WTC11 (cell line): ENCODE measurements around the gene NCKAP5. TPM values are rescaled to one million over a fixed set of nuclear protein-coding genes. Genes with fewer than 3 reads are reported as not detected.

ENCODE experiments used
- ATAC-seq: fragments of 200-7000 bp; cut with Tn5 transposase; 2 replicates; pipeline ENCODE4 v1.10.0; 2021; ENCODE audit warnings: mild to moderate bottlenecking, moderate library complexity
- CTCF ChIA-PET: fragments of 300-600 bp; sonication (Branson Sonifier 250); formaldehyde crosslinking; loops from one replicate; lab custom pipeline; 2021; ENCODE audit warnings: antibody characterized with exemption; lab: Charles Lee
- POLR2A ChIA-PET: fragments of 350-600 bp; sonication (Branson Sonifier 250); formaldehyde crosslinking; loops from one replicate; lab custom pipeline; 2021; ENCODE audit warnings: antibody characterized with exemption; lab: Charles Lee
- DNase-seq: peaks from one replicate; pipeline ENCODE4 v3.0.0; 2021; ENCODE audit warnings: low spot score
- H3K27ac Mint-ChIP-seq: 2 replicates; pipeline ENCODE4 v1.8.0; 2021; ENCODE audit warnings: mixed read lengths
- H3K27me3 Mint-ChIP-seq: 2 replicates; pipeline ENCODE4 v1.8.0; 2021; ENCODE audit warnings: low read depth, mild to moderate bottlenecking, moderate library complexity, mixed read lengths
- H3K36me3 Mint-ChIP-seq: 2 replicates; pipeline ENCODE4 v1.8.0; 2021; ENCODE audit warnings: mixed read lengths
- H3K4me1 Mint-ChIP-seq: 2 replicates; pipeline ENCODE4 v1.8.0; 2022; ENCODE audit warnings: mixed read lengths
- H3K4me3 Mint-ChIP-seq: 2 replicates; pipeline ENCODE4 v1.8.0; 2021; ENCODE audit warnings: mild to moderate bottlenecking, moderate library complexity, mixed read lengths
- H3K9me3 Mint-ChIP-seq: 2 replicates; pipeline ENCODE4 v1.8.0; 2021; ENCODE audit warnings: mixed read lengths
- FOXK1 ChIP-seq: sonication (generic); formaldehyde crosslinking; IDR thresholded peaks from 2 replicates; pipeline ENCODE4 v1.8.0; 2022; ENCODE audit warnings: mild to moderate bottlenecking, moderate library complexity, missing genetic modification reagents
- JAZF1 ChIP-seq: fragments of 250-450 bp; sonication (Bioruptor Pico); IDR thresholded peaks from 2 replicates; pipeline ENCODE4 v1.9.0; 2021; ENCODE audit warnings: moderate library complexity, mild to moderate bottlenecking, inconsistent platforms
- MXD4 ChIP-seq: fragments of 250-450 bp; sonication (Bioruptor Pico); IDR thresholded peaks from 2 replicates; pipeline ENCODE4 v1.8.0; 2021; ENCODE audit warnings: mild to moderate bottlenecking, moderate library complexity, borderline replicate concordance
- NR2C2 ChIP-seq: sonication (generic); formaldehyde crosslinking; IDR thresholded peaks from 2 replicates; pipeline ENCODE4 v1.8.0; 2022; ENCODE audit warnings: mild to moderate bottlenecking, missing genetic modification reagents
- OVOL2 ChIP-seq: fragments of 250-450 bp; sonication (Bioruptor Pico); IDR thresholded peaks from 2 replicates; pipeline ENCODE4 v1.9.0; 2021; ENCODE audit warnings: mild to moderate bottlenecking, borderline replicate concordance
- SMAD4 ChIP-seq: sonication (generic); formaldehyde crosslinking; IDR thresholded peaks from 2 replicates; pipeline ENCODE4 v1.8.0; 2022; ENCODE audit warnings: mild to moderate bottlenecking, missing genetic modification reagents
- SOX15 ChIP-seq: fragments of 250-450 bp; sonication (Bioruptor Pico); IDR thresholded peaks from 2 replicates; pipeline ENCODE4 v1.9.0; 2021; ENCODE audit warnings: mild to moderate bottlenecking
- TEAD1 ChIP-seq: sonication (generic); formaldehyde crosslinking; IDR thresholded peaks from 2 replicates; pipeline ENCODE4 v1.8.0; 2022; ENCODE audit warnings: mild to moderate bottlenecking, missing genetic modification reagents
- ZNF121 ChIP-seq: sonication (generic); formaldehyde crosslinking; IDR thresholded peaks from 2 replicates; pipeline ENCODE4 v1.8.0; 2023; ENCODE audit warnings: missing genetic modification reagents
- total RNA-seq: library from RNA; stranded (reverse); gene quantifications from 3 replicates; pipeline ENCODE4 v1.2.3, GENCODE V29; 2021
- TF ChIP-seq, protein P1 (sequence below): sonication (generic); formaldehyde crosslinking; IDR thresholded peaks from 2 replicates; pipeline ENCODE4 v1.8.0; 2023; ENCODE audit warnings: missing genetic modification reagents
- TF ChIP-seq, protein P2 (sequence below): sonication (generic); formaldehyde crosslinking; IDR thresholded peaks from 2 replicates; pipeline ENCODE4 v1.8.1; 2022; ENCODE audit warnings: mild to moderate bottlenecking, moderate library complexity, missing genetic modification reagents
- TF ChIP-seq, protein P3 (sequence below): sonication (generic); formaldehyde crosslinking; IDR thresholded peaks from 2 replicates; pipeline ENCODE4 v1.8.0; 2023; ENCODE audit warnings: missing genetic modification reagents, mild to moderate bottlenecking, borderline replicate concordance
- TF ChIP-seq, protein P4 (sequence below): fragments of 250-450 bp; sonication (Bioruptor Pico); IDR thresholded peaks from 2 replicates; pipeline ENCODE4 v2.1.2; 2022; ENCODE audit warnings: mild to moderate bottlenecking, moderate library complexity
- TF ChIP-seq, protein P5 (sequence below): sonication (generic); formaldehyde crosslinking; IDR thresholded peaks from 2 replicates; pipeline ENCODE4 v1.8.1; 2023; ENCODE audit warnings: mild to moderate bottlenecking, missing genetic modification reagents, moderate library complexity
- TF ChIP-seq, protein P6 (sequence below): fragments of 250-450 bp; sonication (Bioruptor Pico); conservative IDR thresholded peaks from 2 replicates; pipeline ENCODE4 v1.9.0; 2021; ENCODE audit warnings: mild to moderate bottlenecking

The NCKAP5 gene
- total RNA-seq, 1 experiment from 2014 or later, result 0.55 TPM

DNA sequence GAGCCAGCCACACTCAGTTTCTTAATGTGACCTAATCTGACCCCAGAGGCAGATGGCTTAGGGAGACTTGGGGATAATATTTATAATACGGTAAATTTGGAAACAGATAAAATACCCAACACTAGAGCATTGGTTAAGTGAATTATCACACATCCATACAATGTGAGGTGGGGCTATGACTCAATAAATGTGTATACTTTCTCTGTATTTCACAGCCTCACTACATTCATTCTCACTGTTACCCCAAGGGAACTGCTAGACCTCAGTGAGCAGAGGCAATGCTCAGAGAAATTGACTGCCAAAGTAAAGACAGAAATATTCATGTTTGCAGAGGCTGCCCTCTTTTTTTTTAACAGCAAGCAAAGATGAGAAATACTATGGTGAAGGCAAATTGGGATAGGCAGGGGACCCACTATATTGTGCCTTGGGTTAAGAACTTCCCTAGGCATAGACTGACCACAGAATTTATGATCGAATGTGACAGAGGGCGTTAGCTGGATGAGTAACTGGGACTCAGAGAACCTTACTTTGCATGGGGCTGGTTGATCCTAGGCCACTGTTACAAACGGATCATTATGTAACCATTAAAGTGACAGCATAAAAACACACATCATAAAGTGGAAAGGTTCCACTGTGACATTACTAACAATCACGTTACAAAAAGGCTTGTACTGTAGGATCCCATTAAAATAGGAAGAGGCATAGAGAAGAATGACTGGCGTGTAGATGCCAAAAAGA, 652.3 kb downstream of the NCKAP5 start:
- ChIA-PET POLR2A (no interaction called here), CTCF (no interaction called here)
- no peak overlapping the region for H3K4me3 Mint-ChIP-seq
- H3K4me1 Mint-ChIP-seq, result peaks cover 6% of the 10 kb centered on the region
- H3K27me3 Mint-ChIP-seq, result no peaks in the 10 kb centered on the region; the same call in 1 of the 2 replicates
- H3K36me3 Mint-ChIP-seq, result no peaks in the 10 kb centered on the region
- ATAC-seq (no peak), DNase-seq (no peak)
- H3K27ac Mint-ChIP-seq, result no peak overlapping the region
- no peaks in the 10 kb centered on the region for H3K9me3 Mint-ChIP-seq
- TF ChIP-seq TEAD1 (no peak), MXD4 (CRISPR knock-in tag) (no peak), SMAD4 (CRISPR knock-in tag) (no peak), NR2C2 (CRISPR knock-in tag) (no peak), ZNF121 (CRISPR knock-in tag) (no peak), FOXK1 (CRISPR knock-in tag) (no peak), SOX15 (no peak), JAZF1 (CRISPR knock-in tag) (no peak), OVOL2 (CRISPR knock-in tag) (no peak)
- TF ChIP-seq, protein P1, sequence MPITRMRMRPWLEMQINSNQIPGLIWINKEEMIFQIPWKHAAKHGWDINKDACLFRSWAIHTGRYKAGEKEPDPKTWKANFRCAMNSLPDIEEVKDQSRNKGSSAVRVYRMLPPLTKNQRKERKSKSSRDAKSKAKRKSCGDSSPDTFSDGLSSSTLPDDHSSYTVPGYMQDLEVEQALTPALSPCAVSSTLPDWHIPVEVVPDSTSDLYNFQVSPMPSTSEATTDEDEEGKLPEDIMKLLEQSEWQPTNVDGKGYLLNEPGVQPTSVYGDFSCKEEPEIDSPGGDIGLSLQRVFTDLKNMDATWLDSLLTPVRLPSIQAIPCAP (CRISPR knock-in tag), result no peak
- TF ChIP-seq, protein P2, sequence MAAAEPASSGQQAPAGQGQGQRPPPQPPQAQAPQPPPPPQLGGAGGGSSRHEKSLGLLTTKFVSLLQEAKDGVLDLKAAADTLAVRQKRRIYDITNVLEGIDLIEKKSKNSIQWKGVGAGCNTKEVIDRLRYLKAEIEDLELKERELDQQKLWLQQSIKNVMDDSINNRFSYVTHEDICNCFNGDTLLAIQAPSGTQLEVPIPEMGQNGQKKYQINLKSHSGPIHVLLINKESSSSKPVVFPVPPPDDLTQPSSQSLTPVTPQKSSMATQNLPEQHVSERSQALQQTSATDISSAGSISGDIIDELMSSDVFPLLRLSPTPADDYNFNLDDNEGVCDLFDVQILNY, result no peak
- TF ChIP-seq, protein P3, sequence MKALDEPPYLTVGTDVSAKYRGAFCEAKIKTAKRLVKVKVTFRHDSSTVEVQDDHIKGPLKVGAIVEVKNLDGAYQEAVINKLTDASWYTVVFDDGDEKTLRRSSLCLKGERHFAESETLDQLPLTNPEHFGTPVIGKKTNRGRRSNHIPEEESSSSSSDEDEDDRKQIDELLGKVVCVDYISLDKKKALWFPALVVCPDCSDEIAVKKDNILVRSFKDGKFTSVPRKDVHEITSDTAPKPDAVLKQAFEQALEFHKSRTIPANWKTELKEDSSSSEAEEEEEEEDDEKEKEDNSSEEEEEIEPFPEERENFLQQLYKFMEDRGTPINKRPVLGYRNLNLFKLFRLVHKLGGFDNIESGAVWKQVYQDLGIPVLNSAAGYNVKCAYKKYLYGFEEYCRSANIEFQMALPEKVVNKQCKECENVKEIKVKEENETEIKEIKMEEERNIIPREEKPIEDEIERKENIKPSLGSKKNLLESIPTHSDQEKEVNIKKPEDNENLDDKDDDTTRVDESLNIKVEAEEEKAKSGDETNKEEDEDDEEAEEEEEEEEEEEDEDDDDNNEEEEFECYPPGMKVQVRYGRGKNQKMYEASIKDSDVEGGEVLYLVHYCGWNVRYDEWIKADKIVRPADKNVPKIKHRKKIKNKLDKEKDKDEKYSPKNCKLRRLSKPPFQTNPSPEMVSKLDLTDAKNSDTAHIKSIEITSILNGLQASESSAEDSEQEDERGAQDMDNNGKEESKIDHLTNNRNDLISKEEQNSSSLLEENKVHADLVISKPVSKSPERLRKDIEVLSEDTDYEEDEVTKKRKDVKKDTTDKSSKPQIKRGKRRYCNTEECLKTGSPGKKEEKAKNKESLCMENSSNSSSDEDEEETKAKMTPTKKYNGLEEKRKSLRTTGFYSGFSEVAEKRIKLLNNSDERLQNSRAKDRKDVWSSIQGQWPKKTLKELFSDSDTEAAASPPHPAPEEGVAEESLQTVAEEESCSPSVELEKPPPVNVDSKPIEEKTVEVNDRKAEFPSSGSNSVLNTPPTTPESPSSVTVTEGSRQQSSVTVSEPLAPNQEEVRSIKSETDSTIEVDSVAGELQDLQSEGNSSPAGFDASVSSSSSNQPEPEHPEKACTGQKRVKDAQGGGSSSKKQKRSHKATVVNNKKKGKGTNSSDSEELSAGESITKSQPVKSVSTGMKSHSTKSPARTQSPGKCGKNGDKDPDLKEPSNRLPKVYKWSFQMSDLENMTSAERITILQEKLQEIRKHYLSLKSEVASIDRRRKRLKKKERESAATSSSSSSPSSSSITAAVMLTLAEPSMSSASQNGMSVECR, result no peak
- TF ChIP-seq, protein P4, sequence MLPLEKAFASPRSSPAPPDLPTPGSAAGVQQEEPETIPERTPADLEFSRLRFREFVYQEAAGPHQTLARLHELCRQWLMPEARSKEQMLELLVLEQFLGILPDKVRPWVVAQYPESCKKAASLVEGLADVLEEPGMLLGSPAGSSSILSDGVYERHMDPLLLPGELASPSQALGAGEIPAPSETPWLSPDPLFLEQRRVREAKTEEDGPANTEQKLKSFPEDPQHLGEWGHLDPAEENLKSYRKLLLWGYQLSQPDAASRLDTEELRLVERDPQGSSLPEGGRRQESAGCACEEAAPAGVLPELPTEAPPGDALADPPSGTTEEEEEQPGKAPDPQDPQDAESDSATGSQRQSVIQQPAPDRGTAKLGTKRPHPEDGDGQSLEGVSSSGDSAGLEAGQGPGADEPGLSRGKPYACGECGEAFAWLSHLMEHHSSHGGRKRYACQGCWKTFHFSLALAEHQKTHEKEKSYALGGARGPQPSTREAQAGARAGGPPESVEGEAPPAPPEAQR (CRISPR knock-in tag), result no peak

DNA sequence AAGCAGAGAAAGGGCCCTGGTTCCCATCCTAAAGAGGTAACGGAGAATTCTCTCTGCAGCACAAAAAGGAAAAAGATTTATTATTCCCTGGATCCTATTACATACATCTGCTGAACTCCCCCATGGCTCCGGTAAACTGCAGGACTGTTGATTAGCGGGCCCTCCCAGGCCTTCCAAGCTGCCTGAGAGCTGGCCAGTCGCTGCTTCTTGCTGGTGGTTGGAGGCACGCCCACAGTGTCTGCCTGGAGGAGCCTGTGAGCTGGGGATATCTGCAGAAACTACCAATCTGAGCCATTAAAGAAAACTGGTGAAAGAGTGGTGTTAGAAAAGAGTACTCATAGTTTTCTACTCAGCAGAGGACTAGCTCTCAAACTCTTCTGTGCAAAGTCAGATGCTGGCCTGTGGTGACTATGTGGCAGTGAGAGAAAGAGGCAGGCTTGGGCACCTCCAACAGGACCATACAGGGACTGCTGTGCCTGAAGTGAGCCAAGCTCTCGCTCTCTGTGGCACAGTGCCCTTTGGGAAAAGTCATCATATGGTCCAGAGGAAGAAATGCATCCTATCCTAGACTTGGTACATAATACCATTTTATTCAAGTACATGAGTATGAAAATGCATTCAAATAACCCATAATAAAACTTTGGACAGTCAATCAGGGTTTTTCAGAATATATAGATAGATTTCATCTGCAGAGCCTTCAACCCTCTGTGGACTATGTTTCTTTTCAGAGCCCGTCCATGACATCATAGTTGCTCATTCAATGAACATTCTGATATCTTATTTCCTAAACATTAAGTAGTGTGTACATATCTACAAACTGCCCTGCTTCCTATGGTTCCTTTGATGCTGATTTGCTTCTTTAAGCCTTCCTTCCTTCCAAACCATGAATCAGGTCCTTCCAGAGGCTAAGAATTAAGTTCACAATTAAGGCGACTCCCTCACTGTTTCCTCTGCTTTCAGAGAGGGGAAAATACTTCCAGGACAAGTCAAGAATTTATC, 656.2 kb downstream of the NCKAP5 start:
- ChIA-PET CTCF (interaction anchor here (0.6 to 1.3 kb wide), 19 partner anchors 14 to 397 kb away, joined by 3 to 22 read pairs (median 4); partner anchors contain the start of gene LYPD1), POLR2A (no interaction called here)
- H3K4me1 Mint-ChIP-seq, result peaks cover 6% of the 10 kb centered on the region
- H3K27me3 Mint-ChIP-seq, result no peaks in the 10 kb centered on the region
- DNase-seq, result peak; percentile 38
- no peak overlapping the region for H3K27ac Mint-ChIP-seq
- peak; percentile 99 for ATAC-seq
- peaks cover 4% of the 10 kb centered on the region; the same call in 1 of the 2 replicates for H3K36me3 Mint-ChIP-seq
- peaks cover 8% of the 10 kb centered on the region for H3K9me3 Mint-ChIP-seq
- H3K4me3 Mint-ChIP-seq, result no peak overlapping the region
- TF ChIP-seq, protein P5, sequence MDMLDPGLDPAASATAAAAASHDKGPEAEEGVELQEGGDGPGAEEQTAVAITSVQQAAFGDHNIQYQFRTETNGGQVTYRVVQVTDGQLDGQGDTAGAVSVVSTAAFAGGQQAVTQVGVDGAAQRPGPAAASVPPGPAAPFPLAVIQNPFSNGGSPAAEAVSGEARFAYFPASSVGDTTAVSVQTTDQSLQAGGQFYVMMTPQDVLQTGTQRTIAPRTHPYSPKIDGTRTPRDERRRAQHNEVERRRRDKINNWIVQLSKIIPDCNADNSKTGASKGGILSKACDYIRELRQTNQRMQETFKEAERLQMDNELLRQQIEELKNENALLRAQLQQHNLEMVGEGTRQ (CRISPR knock-in tag), result no peak
- TF ChIP-seq, protein P6, sequence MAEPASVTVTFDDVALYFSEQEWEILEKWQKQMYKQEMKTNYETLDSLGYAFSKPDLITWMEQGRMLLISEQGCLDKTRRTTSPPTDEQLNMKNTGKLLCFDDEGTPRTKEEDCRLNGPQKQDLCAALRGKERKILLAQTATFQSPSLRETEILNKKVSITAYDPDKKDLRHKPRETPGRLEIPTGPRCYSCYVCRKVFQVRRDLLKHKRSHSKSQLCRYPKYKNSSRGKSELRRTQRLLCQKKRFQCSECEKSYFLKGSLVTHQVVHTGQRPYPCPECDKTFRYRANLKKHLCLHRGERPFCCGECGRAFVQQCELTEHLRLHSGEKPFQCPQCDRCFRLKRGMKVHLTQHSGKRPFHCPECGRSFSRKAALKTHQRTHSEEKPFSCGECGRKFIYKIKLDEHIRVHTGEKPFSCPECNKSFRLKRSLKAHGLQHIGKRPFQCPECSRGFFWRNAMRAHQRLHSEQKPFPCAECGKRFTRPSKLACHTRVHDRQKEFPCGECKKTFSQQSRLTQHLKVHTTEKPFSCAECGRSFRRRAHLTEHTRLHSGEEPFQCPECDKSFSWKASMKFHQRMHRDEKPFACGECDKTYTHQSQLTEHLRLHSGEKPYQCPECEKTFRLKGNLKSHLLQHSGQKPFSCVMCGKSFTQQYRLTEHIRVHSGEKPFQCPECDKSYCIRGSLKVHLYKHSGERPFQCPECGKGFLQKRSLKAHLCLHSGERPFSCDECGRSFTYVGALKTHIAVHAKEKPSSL (CRISPR knock-in tag), result no peak
